ENCODE measurements around the gene EBLN2. TPM values are rescaled to one million over a fixed set of nuclear protein-coding genes. Genes with fewer than 3 reads are reported as not detected.

The EBLN2 gene
- total and polyA plus RNA-seq, 2 experiments from 2014 or later = 6.1 to 9.3 TPM

DNA sequence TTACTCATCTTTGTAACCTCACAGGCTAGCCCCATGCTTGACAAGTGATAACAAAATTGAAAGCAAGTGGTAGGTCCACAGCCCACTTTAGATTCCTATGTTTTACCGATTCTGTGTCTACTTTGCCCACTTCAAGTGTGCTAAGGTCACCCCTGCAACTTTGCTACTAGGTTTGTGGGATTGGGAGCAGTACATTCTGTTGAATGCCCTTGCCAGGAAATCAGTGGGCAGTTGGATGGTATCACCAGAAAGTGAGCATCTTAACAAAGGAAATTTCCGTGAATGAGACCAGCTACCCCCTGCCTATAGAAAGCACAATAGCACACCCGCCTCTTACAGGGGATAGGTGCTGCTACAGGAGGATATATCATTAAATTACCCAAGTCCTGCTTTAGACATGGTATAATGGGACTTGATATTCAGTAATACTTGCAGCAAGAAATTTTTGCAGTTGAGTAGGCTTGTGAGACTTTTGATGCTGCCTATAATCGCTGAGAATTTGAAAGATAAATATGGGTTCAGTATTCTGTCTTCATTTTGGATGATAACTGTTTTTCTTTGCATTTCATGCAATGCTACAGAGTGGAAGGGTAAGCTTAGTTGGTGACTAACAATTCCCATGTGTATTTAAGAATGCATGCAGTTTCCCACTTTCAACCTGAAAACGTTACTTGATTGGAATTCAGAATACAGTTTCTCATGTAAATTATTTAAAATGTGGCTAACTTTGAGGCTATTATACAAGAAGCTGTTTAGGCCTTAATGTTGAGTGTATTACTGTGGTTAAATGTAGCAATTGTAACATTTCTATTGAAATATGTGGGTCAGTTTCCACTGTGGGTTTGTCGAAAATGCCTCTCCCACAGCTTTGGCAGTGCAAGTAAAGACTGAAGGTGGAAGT, 9.5 kb downstream of the EBLN2 start:
- no peaks in the 10 kb centered on the region for H3K36me3 ChIP-seq (replicated peaks; ENCODE audit: insufficient read depth, low read depth)
- no peak overlapping the region for H3K4me2 ChIP-seq
- H4K20me1 ChIP-seq (ENCODE audit: insufficient read depth, poor library complexity, severe bottlenecking) = no peaks in the 10 kb centered on the region
- no peak overlapping the region for H3K27ac ChIP-seq
- peaks cover 3% of the 10 kb centered on the region for H3K79me2 ChIP-seq
- WGBS (ENCODE audit: low lambda C conversion rate, missing lambda C conversion rate) = 71% methylated on average over 6 of the region's 6 CpGs
- DNase-seq (ENCODE audit: low spot score) = no peak
- TF ChIP-seq EZH2phosphoT487 (IDR thresholded peaks at IDR 0.05; ENCODE audit: low read depth, severe bottlenecking, unreplicated experiment) = no peak
- TF ChIP-seq, protein P1, sequence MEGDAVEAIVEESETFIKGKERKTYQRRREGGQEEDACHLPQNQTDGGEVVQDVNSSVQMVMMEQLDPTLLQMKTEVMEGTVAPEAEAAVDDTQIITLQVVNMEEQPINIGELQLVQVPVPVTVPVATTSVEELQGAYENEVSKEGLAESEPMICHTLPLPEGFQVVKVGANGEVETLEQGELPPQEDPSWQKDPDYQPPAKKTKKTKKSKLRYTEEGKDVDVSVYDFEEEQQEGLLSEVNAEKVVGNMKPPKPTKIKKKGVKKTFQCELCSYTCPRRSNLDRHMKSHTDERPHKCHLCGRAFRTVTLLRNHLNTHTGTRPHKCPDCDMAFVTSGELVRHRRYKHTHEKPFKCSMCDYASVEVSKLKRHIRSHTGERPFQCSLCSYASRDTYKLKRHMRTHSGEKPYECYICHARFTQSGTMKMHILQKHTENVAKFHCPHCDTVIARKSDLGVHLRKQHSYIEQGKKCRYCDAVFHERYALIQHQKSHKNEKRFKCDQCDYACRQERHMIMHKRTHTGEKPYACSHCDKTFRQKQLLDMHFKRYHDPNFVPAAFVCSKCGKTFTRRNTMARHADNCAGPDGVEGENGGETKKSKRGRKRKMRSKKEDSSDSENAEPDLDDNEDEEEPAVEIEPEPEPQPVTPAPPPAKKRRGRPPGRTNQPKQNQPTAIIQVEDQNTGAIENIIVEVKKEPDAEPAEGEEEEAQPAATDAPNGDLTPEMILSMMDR (IDR thresholded peaks at IDR 0.05; ENCODE audit: poor library complexity) = no peak
- no peak for TF ChIP-seq EZH2 (IDR thresholded peaks at IDR 0.05; ENCODE audit: borderline replicate concordance)
- no peak overlapping the region for H3K4me3 ChIP-seq
- no peaks in the 10 kb centered on the region for H3K9me3 ChIP-seq (ENCODE audit: low read depth)
- no peaks in the 10 kb centered on the region for H3K4me1 ChIP-seq (ENCODE audit: insufficient read depth)
- H3K9me2 ChIP-seq (replicated peaks; ENCODE audit: insufficient read depth) = no peaks in the 10 kb centered on the region
- H2AFZ ChIP-seq = no peak overlapping the region
- H3K27me3 ChIP-seq = no peaks in the 10 kb centered on the region

DNA sequence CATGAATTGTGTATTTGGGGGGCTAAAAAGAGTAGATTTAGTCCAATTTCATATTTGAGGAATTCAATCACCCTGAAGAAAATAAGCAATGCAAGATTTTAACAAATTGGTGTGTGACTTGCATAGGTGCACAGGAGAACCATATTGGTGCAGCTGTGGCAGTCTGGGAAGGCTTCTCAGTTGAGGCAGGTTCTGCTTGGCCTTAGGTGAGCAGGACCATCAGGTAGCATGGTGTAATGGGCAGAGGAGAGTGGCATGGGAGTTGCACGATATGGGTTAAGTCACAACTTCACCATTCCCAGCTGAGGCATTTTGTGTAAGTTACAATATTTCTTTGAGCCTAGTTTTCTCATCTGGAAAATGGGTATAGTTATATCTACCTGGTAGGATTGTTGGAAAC, 10.5 kb downstream of the EBLN2 start:
- Histone ChIP-seq H3K9me3 (ENCODE audit: low read depth) (no peaks in the 10 kb centered on the region), H3K4me3 (no peak overlapping the region), H3K36me3 (replicated peaks; ENCODE audit: insufficient read depth, low read depth) (no peaks in the 10 kb centered on the region), H3K4me2 (no peak overlapping the region), H2AFZ (no peak overlapping the region), H3K9me2 (replicated peaks; ENCODE audit: insufficient read depth) (no peaks in the 10 kb centered on the region), H3K4me1 (ENCODE audit: insufficient read depth) (no peaks in the 10 kb centered on the region), H3K79me2 (peaks cover 3% of the 10 kb centered on the region), H3K27me3 (no peaks in the 10 kb centered on the region), H3K27ac (no peak overlapping the region), H4K20me1 (ENCODE audit: insufficient read depth, poor library complexity, severe bottlenecking) (no peaks in the 10 kb centered on the region)
- no peak for DNase-seq (ENCODE audit: low spot score)
- WGBS (ENCODE audit: low lambda C conversion rate, missing lambda C conversion rate) = 91% methylated on average over 1 of the region's 1 CpG
- TF ChIP-seq, protein P1 (IDR thresholded peaks at IDR 0.05; ENCODE audit: poor library complexity) = no peak
- no peak for TF ChIP-seq EZH2phosphoT487 (IDR thresholded peaks at IDR 0.05; ENCODE audit: low read depth, severe bottlenecking, unreplicated experiment)
- TF ChIP-seq EZH2 (IDR thresholded peaks at IDR 0.05; ENCODE audit: borderline replicate concordance) = no peak

DNA sequence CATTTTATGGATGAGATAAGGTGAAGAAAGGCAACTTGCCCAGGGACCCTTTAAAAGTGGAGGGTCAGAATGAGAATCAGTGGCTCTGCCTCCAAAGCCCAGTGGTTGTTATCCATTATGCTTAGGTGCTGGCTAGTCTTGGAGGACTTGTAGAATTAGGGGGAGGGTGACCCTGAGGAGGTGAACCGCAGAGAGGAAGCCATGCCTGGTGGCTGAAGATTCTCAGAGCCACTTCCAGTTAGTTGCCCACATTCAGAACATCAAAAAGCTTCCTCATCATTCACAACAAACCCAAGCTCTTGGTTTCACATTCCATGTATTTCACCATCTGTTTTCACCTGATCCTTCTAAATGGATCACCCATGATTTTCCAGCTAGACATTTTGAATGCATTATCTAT, 11.2 kb downstream of the EBLN2 start:
- 88% methylated on average over 1 of the region's 1 CpG for WGBS (ENCODE audit: low lambda C conversion rate, missing lambda C conversion rate)
- Histone ChIP-seq H3K27ac (no peak overlapping the region), H3K4me1 (ENCODE audit: insufficient read depth) (no peaks in the 10 kb centered on the region), H3K4me2 (no peak overlapping the region), H3K36me3 (replicated peaks; ENCODE audit: insufficient read depth, low read depth) (no peaks in the 10 kb centered on the region), H3K9me3 (ENCODE audit: low read depth) (no peaks in the 10 kb centered on the region), H3K27me3 (no peaks in the 10 kb centered on the region), H3K79me2 (peaks cover 3% of the 10 kb centered on the region), H2AFZ (no peak overlapping the region), H3K4me3 (no peak overlapping the region), H4K20me1 (ENCODE audit: insufficient read depth, poor library complexity, severe bottlenecking) (no peaks in the 10 kb centered on the region), H3K9me2 (replicated peaks; ENCODE audit: insufficient read depth) (no peaks in the 10 kb centered on the region)
- no peak for DNase-seq (ENCODE audit: low spot score)
- no peak for TF ChIP-seq EZH2 (IDR thresholded peaks at IDR 0.05; ENCODE audit: borderline replicate concordance)
- no peak for TF ChIP-seq EZH2phosphoT487 (IDR thresholded peaks at IDR 0.05; ENCODE audit: low read depth, severe bottlenecking, unreplicated experiment)
- TF ChIP-seq, protein P1 (IDR thresholded peaks at IDR 0.05; ENCODE audit: poor library complexity) = no peak

Measured in hepatocyte (in vitro differentiated cells).